ENCODE data around the gene ADCY1. TPM values are rescaled to one million over a fixed set of nuclear protein-coding genes. Genes with fewer than 3 reads are reported as not detected.

The ADCY1 gene
- total RNA-seq, 1 donor from 2014 or later = 19.0 TPM

- DNase-seq (ENCODE audit: extremely low spot score, unreplicated experiment) = no peak
- no peaks in the 10 kb centered on the region for H3K4me1 Mint-ChIP-seq (ENCODE audit: unreplicated experiment)
- no peaks in the 10 kb centered on the region for H3K9me3 Mint-ChIP-seq
- H3K27me3 Mint-ChIP-seq = peaks cover 60% of the 10 kb centered on the region
- TF ChIP-seq, protein P1, sequence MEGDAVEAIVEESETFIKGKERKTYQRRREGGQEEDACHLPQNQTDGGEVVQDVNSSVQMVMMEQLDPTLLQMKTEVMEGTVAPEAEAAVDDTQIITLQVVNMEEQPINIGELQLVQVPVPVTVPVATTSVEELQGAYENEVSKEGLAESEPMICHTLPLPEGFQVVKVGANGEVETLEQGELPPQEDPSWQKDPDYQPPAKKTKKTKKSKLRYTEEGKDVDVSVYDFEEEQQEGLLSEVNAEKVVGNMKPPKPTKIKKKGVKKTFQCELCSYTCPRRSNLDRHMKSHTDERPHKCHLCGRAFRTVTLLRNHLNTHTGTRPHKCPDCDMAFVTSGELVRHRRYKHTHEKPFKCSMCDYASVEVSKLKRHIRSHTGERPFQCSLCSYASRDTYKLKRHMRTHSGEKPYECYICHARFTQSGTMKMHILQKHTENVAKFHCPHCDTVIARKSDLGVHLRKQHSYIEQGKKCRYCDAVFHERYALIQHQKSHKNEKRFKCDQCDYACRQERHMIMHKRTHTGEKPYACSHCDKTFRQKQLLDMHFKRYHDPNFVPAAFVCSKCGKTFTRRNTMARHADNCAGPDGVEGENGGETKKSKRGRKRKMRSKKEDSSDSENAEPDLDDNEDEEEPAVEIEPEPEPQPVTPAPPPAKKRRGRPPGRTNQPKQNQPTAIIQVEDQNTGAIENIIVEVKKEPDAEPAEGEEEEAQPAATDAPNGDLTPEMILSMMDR (conservative IDR thresholded peaks at IDR 0.05) = no peak
- H3K4me3 Mint-ChIP-seq = no peak overlapping the region
- H3K36me3 Mint-ChIP-seq = no peaks in the 10 kb centered on the region
- H3K27ac Mint-ChIP-seq = no peak overlapping the region
Observed at GRCh38 chr7:45566961-45567360, 7.2 kb upstream of the ADCY1 start.

GRCh38 chr7:45567713-45568112, 6.5 kb upstream of the ADCY1 start:
- Mint-ChIP-seq H3K27ac (no peak overlapping the region), H3K27me3 (peaks cover 64% of the 10 kb centered on the region), H3K9me3 (no peaks in the 10 kb centered on the region), H3K4me3 (no peak overlapping the region), H3K36me3 (no peaks in the 10 kb centered on the region), H3K4me1 (ENCODE audit: unreplicated experiment) (no peaks in the 10 kb centered on the region)
- no peak for DNase-seq (ENCODE audit: extremely low spot score, unreplicated experiment)
- TF ChIP-seq, protein P1 (conservative IDR thresholded peaks at IDR 0.05) = no peak

DNA sequence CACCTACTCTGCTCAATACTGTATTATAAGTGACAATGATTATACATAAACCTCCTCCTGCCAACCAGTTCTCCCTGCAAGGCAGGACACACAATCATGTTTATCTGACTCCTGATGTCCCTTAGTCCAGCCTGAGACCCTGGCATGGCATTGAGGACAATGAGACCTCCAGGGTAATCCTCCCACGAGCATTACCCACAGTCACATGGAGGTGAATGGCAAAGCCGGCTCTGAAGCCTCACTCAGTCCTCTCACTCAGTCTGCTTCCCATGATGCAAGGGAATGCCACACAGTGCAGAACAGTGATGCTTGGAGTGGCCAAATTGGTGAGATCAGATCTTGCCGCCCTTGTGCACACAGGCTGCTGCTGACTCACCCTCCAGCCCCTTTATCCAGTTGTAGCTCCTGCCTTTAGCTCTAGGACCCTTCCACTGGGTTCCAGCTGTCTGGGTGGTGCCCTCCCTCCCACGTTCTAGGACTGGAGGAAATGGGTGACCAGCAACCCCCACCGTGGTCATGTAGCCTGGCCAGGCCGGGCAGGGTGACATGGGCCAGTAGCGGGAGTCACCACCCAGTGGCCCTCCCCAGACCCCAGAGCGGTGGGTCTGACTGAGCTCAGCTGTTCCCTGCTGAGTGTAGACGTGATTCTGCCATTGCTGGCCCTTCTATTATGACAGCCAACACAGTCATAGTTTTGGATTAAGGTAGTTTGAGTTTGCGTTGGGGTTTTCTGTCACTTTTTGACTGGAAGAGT, 5.5 kb upstream of the ADCY1 start:
- Mint-ChIP-seq H3K27ac (no peak overlapping the region), H3K4me1 (ENCODE audit: unreplicated experiment) (no peaks in the 10 kb centered on the region), H3K4me3 (no peak overlapping the region), H3K27me3 (peaks cover 65% of the 10 kb centered on the region), H3K9me3 (no peaks in the 10 kb centered on the region), H3K36me3 (no peaks in the 10 kb centered on the region)
- DNase-seq (ENCODE audit: extremely low spot score, unreplicated experiment) = peak; percentile 39
- TF ChIP-seq, protein P1 (conservative IDR thresholded peaks at IDR 0.05) = no peak

DNA sequence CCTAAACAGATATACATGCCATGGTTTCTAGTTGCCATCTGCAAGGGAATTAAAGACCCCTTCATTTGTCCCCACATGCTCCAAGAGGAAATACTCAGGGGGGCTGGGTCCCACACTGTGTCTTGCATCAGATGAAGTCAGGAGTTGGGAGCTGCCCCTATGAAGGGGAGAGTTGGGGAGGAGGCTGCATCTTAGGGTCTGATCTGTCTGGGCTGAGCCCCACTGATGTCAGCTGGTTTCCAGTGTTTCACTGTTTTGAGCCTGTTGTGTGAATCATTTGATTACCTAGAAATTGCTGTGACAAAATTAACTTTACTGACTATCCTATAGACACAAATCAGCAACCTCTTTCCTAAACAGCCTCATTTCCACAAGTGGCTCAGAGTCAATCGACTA, 4.9 kb upstream of the ADCY1 start:
- no peak for DNase-seq (ENCODE audit: extremely low spot score, unreplicated experiment)
- no peak overlapping the region for H3K27ac Mint-ChIP-seq
- TF ChIP-seq, protein P1 (conservative IDR thresholded peaks at IDR 0.05) = no peak
- H3K27me3 Mint-ChIP-seq = peaks cover 64% of the 10 kb centered on the region
- H3K9me3 Mint-ChIP-seq = no peaks in the 10 kb centered on the region
- no peak overlapping the region for H3K4me3 Mint-ChIP-seq
- H3K36me3 Mint-ChIP-seq = no peaks in the 10 kb centered on the region
- no peaks in the 10 kb centered on the region for H3K4me1 Mint-ChIP-seq (ENCODE audit: unreplicated experiment)

DNA sequence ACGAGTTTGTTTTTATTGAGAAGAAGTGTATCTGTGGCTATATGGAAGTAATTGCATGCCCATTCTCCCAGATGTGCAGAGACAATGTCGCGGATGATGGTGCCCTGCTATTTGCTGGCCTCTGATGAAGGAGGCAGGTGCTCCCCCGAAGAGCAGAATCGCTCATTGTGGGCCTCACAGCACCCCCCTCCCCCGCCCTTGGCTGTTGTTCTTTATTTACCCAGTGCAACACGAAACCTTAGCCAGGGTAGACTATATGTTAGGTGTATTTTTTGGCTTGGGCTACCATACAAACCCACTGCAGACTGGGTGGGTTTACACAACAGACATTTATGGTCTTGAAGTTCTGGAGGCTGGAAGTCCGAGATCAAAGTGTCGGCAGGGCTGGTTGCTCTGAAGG, 3.4 kb upstream of the ADCY1 start:
- Mint-ChIP-seq H3K27ac (no peak overlapping the region), H3K9me3 (no peaks in the 10 kb centered on the region), H3K4me1 (ENCODE audit: unreplicated experiment) (no peaks in the 10 kb centered on the region), H3K36me3 (no peaks in the 10 kb centered on the region), H3K27me3 (peaks cover 65% of the 10 kb centered on the region), H3K4me3 (no peak overlapping the region)
- TF ChIP-seq, protein P1 (conservative IDR thresholded peaks at IDR 0.05) = no peak
- no peak for DNase-seq (ENCODE audit: extremely low spot score, unreplicated experiment)
